Caco-2 (cell line): ENCODE measurements around the gene PPP1R12B. TPM values are rescaled to one million over a fixed set of nuclear protein-coding genes. Genes with fewer than 3 reads are reported as not detected.

Experiments
- BruUV-seq: library from RNA; stranded (reverse); fragments of 400-500 nt; replicated peaks from 2 replicates; lab custom pipeline; 2021; lab: Mats Ljungman, UMichigan
- CTCF ChIA-PET: fragments of 300-600 bp; sonication (Branson Sonifier 250); formaldehyde crosslinking; loops from one replicate; lab custom pipeline; 2022; ENCODE audit warnings: antibody characterized with exemption; lab: Charles Lee
- POLR2A ChIA-PET: fragments of 300-600 bp; sonication (Branson Sonifier 250); formaldehyde crosslinking; loops from one replicate; lab custom pipeline; 2022; ENCODE audit warnings: antibody characterized with exemption; lab: Charles Lee
- DNase-seq, 2 experiments: peaks; one replicate each; pipeline versions ENCODE4 v3.0.0 to v3.0.0-alpha.2; 2020 to 2022
- H3K27me3 ChIP-seq: replicated peaks from 2 replicates; pipeline ENCODE4 v1.6.0; 2011; ENCODE audit warnings: low read length; ENCODE audit not compliant: control insufficient read depth, insufficient read depth
- H3K36me3 ChIP-seq: 2 replicates; pipeline ENCODE4 v1.5.1; 2011; ENCODE audit warnings: low read length; ENCODE audit not compliant: control insufficient read depth, insufficient read depth
- H3K4me1 ChIP-seq: fragments of 250-450 bp; sonication (Bioruptor Pico); 2 replicates; pipeline ENCODE4 v1.5.1; 2020; ENCODE audit warnings: mild to moderate bottlenecking
- H3K4me3 ChIP-seq: 2 replicates; pipeline ENCODE4 v1.5.1; 2011; ENCODE audit warnings: low read depth, mild to moderate bottlenecking, control low read depth, low read length
- H3K9me3 ChIP-seq: fragments of 250-450 bp; sonication (Bioruptor Pico); 2 replicates; pipeline ENCODE4 v1.5.1; 2020; ENCODE audit warnings: mild to moderate bottlenecking, moderate library complexity
- H3K27ac Mint-ChIP-seq: one replicate; pipeline ENCODE4 v1.8.0; 2022; ENCODE audit warnings: mixed read lengths; ENCODE audit not compliant: unreplicated experiment
- H3K27me3 Mint-ChIP-seq: one replicate; pipeline ENCODE4 v1.8.0; 2022; ENCODE audit warnings: mixed read lengths; ENCODE audit not compliant: insufficient read depth, unreplicated experiment
- H3K36me3 Mint-ChIP-seq: one replicate; pipeline ENCODE4 v1.8.0; 2022; ENCODE audit warnings: mild to moderate bottlenecking, mixed read lengths; ENCODE audit not compliant: insufficient read depth, unreplicated experiment
- H3K4me1 Mint-ChIP-seq: one replicate; pipeline ENCODE4 v1.8.0; 2022; ENCODE audit warnings: low read depth, mixed read lengths; ENCODE audit not compliant: unreplicated experiment
- H3K4me3 Mint-ChIP-seq: one replicate; pipeline ENCODE4 v1.8.0; 2022; ENCODE audit warnings: mild to moderate bottlenecking, moderate library complexity, mixed read lengths; ENCODE audit not compliant: unreplicated experiment
- H3K9me3 Mint-ChIP-seq: one replicate; pipeline ENCODE4 v1.8.0; 2022; ENCODE audit warnings: mixed read lengths; ENCODE audit not compliant: unreplicated experiment
- CTCF ChIP-seq, 2 experiments: fragments of 200-600 bp in 1 of 2; IDR thresholded peaks; 1 replicate in 1 of 2; 2 replicates in 1 of 2; pipeline versions ENCODE4 v1.5.1 to v1.8.0; 2011 to 2022; ENCODE audit warnings: antibody characterized with exemption in 1 of 2, control low read depth in 1 of 2, inconsistent platforms in 1 of 2, low read depth in 1 of 2, low read length in 1 of 2, mild to moderate bottlenecking in 1 of 2, moderate library complexity in 1 of 2; ENCODE audit not compliant: insufficient read depth in 1 of 2, severe bottlenecking in 1 of 2, unreplicated experiment in 1 of 2
- intact Hi-C: fragments of 100-400 bp; cut with micrococcal nuclease; formaldehyde crosslinking; loops from one replicate; pipeline ENCODE4 v1.10.0; 2022; ENCODE audit not compliant: unreplicated experiment
- total RNA-seq: library from RNA; stranded (reverse); gene quantifications from 2 replicates; pipeline ENCODE4 v1.2.3, GENCODE V29; 2022

The PPP1R12B gene
- total RNA-seq, 1 experiment from 2014 or later, result 16.4 TPM

GRCh38 chr1:202596638-202597037, 248.1 kb downstream of the PPP1R12B start:
- no peak for TF ChIP-seq CTCF (IDR thresholded peaks at IDR 0.05; ENCODE audit: insufficient read depth in 1 of 2, low read depth in 1 of 2, low read length in 1 of 2, severe bottlenecking in 1 of 2, unreplicated experiment in 1 of 2)
- Mint-ChIP-seq H3K36me3 (no peaks in the 10 kb centered on the region), H3K4me3 (no peak overlapping the region), H3K27ac (no peak overlapping the region), H3K9me3 (no peaks in the 10 kb centered on the region), H3K4me1 (no peaks in the 10 kb centered on the region), H3K27me3 (no peaks in the 10 kb centered on the region)
- BruUV-seq, result no TSS peak
- ChIA-PET CTCF (no interaction called here), POLR2A (no interaction called here)
- intact Hi-C loops, result no loop called here
- H3K27me3 ChIP-seq, result no peaks in the 10 kb centered on the region
- no peaks in the 10 kb centered on the region for H3K9me3 ChIP-seq
- no peak for DNase-seq
- H3K4me3 ChIP-seq, result no peak overlapping the region
- H3K4me1 ChIP-seq, result no peaks in the 10 kb centered on the region
- no peaks in the 10 kb centered on the region for H3K36me3 ChIP-seq

GRCh38 chr1:202597090-202597761, 248.7 kb downstream of the PPP1R12B start:
- H3K9me3 Mint-ChIP-seq, result no peaks in the 10 kb centered on the region
- Histone ChIP-seq H3K9me3 (no peaks in the 10 kb centered on the region), H3K4me1 (no peaks in the 10 kb centered on the region), H3K27me3 (no peaks in the 10 kb centered on the region), H3K4me3 (no peak overlapping the region), H3K36me3 (no peaks in the 10 kb centered on the region)
- no peak overlapping the region for H3K27ac Mint-ChIP-seq
- BruUV-seq, result no TSS peak
- CTCF ChIA-PET, result no interaction called here
- POLR2A ChIA-PET, result no interaction called here
- H3K36me3 Mint-ChIP-seq, result no peaks in the 10 kb centered on the region
- H3K4me1 Mint-ChIP-seq, result no peaks in the 10 kb centered on the region
- intact Hi-C loops, result no loop called here
- DNase-seq, result no peak
- no peaks in the 10 kb centered on the region for H3K27me3 Mint-ChIP-seq
- H3K4me3 Mint-ChIP-seq, result no peak overlapping the region
- no peak for TF ChIP-seq CTCF (IDR thresholded peaks at IDR 0.05; ENCODE audit: insufficient read depth in 1 of 2, low read depth in 1 of 2, low read length in 1 of 2, severe bottlenecking in 1 of 2, unreplicated experiment in 1 of 2)

GRCh38 chr1:202599669-202600431, 251.4 kb downstream of the PPP1R12B start:
- peak; percentile 72 to 88 for TF ChIP-seq CTCF (IDR thresholded peaks at IDR 0.05; ENCODE audit: insufficient read depth in 1 of 2, low read depth in 1 of 2, low read length in 1 of 2, severe bottlenecking in 1 of 2, unreplicated experiment in 1 of 2)
- Mint-ChIP-seq H3K36me3 (no peaks in the 10 kb centered on the region), H3K4me3 (no peak overlapping the region), H3K27me3 (no peaks in the 10 kb centered on the region), H3K27ac (no peak overlapping the region), H3K4me1 (no peaks in the 10 kb centered on the region), H3K9me3 (no peaks in the 10 kb centered on the region)
- DNase-seq, result peak; percentile 74 to 78
- POLR2A ChIA-PET, result no interaction called here
- Histone ChIP-seq H3K4me1 (no peaks in the 10 kb centered on the region), H3K36me3 (no peaks in the 10 kb centered on the region), H3K27me3 (no peaks in the 10 kb centered on the region), H3K4me3 (no peak overlapping the region), H3K9me3 (no peaks in the 10 kb centered on the region)
- intact Hi-C loops, result loop anchor here (1.0 to 10.0 kb wide), 3 partner anchors 99 to 257 kb away; partner anchors contain the start of gene SYT2
- CTCF ChIA-PET, result interaction anchor here (0.9 to 1.9 kb wide), 7 partner anchors 13 to 257 kb away, joined by 3 to 9 read pairs (median 5); partner anchors contain the start of gene UBE2T
- BruUV-seq, result no TSS peak
